WTC11 (cell line): ENCODE data around the gene ZC3H12A. TPM values are rescaled to one million over a fixed set of nuclear protein-coding genes. Genes with fewer than 3 reads are reported as not detected.

Experiments
- ATAC-seq: fragments of 200-7000 bp; cut with Tn5 transposase; 2 replicates; pipeline ENCODE4 v1.10.0; 2021; ENCODE audit warnings: mild to moderate bottlenecking, moderate library complexity
- CTCF ChIA-PET: fragments of 300-600 bp; sonication (Branson Sonifier 250); formaldehyde crosslinking; loops from one replicate; lab custom pipeline; 2021; ENCODE audit warnings: antibody characterized with exemption; lab: Charles Lee
- POLR2A ChIA-PET: fragments of 350-600 bp; sonication (Branson Sonifier 250); formaldehyde crosslinking; loops from one replicate; lab custom pipeline; 2021; ENCODE audit warnings: antibody characterized with exemption; lab: Charles Lee
- DNase-seq: peaks from one replicate; pipeline ENCODE4 v3.0.0; 2021; ENCODE audit warnings: low spot score
- H3K27ac Mint-ChIP-seq: 2 replicates; pipeline ENCODE4 v1.8.0; 2021; ENCODE audit warnings: mixed read lengths
- H3K27me3 Mint-ChIP-seq: 2 replicates; pipeline ENCODE4 v1.8.0; 2021; ENCODE audit warnings: low read depth, mild to moderate bottlenecking, moderate library complexity, mixed read lengths
- H3K36me3 Mint-ChIP-seq: 2 replicates; pipeline ENCODE4 v1.8.0; 2021; ENCODE audit warnings: mixed read lengths
- H3K4me1 Mint-ChIP-seq: 2 replicates; pipeline ENCODE4 v1.8.0; 2022; ENCODE audit warnings: mixed read lengths
- H3K4me3 Mint-ChIP-seq: 2 replicates; pipeline ENCODE4 v1.8.0; 2021; ENCODE audit warnings: mild to moderate bottlenecking, moderate library complexity, mixed read lengths
- H3K9me3 Mint-ChIP-seq: 2 replicates; pipeline ENCODE4 v1.8.0; 2021; ENCODE audit warnings: mixed read lengths
- ARID4B ChIP-seq: sonication (generic); formaldehyde crosslinking; IDR thresholded peaks from 2 replicates; pipeline ENCODE4 v1.8.0; 2023; ENCODE audit warnings: missing genetic modification reagents, mild to moderate bottlenecking, borderline replicate concordance
- ATF1 ChIP-seq: sonication (generic); formaldehyde crosslinking; IDR thresholded peaks from 2 replicates; pipeline ENCODE4 v1.8.1; 2023; ENCODE audit warnings: mild to moderate bottlenecking, moderate library complexity, missing genetic modification reagents
- CREB1 ChIP-seq: sonication (generic); formaldehyde crosslinking; IDR thresholded peaks from 2 replicates; pipeline ENCODE4 v1.8.0; 2023; ENCODE audit warnings: mild to moderate bottlenecking, missing genetic modification reagents
- CTCF ChIP-seq: fragments of 200-600 bp; IDR thresholded peaks from 2 replicates; pipeline ENCODE4 v1.8.0; 2022; ENCODE audit warnings: antibody characterized with exemption
- E2F4 ChIP-seq: sonication (generic); formaldehyde crosslinking; IDR thresholded peaks from 2 replicates; pipeline ENCODE4 v1.8.1; 2022; ENCODE audit warnings: low read depth, mild to moderate bottlenecking, moderate library complexity, missing genetic modification reagents, borderline replicate concordance
- ELF4 ChIP-seq: sonication (generic); formaldehyde crosslinking; IDR thresholded peaks from 2 replicates; pipeline ENCODE4 v1.8.1; 2022; ENCODE audit warnings: low read depth, mild to moderate bottlenecking, moderate library complexity, missing genetic modification reagents
- ERG ChIP-seq: fragments of 250-450 bp; sonication (Bioruptor Pico); IDR thresholded peaks from 2 replicates; pipeline ENCODE4 v1.8.0; 2021; ENCODE audit warnings: mild to moderate bottlenecking
- ETV6 ChIP-seq: sonication (generic); formaldehyde crosslinking; IDR thresholded peaks from 2 replicates; pipeline ENCODE4 v1.8.1; 2022; ENCODE audit warnings: mild to moderate bottlenecking, missing genetic modification reagents
- HMGXB4 ChIP-seq: sonication (generic); formaldehyde crosslinking; IDR thresholded peaks from 2 replicates; pipeline ENCODE4 v1.8.1; 2023; ENCODE audit warnings: mild to moderate bottlenecking, moderate library complexity, missing genetic modification reagents
- IRF1 ChIP-seq: sonication (generic); formaldehyde crosslinking; IDR thresholded peaks from 2 replicates; pipeline ENCODE4 v1.8.0; 2023; ENCODE audit warnings: missing genetic modification reagents
- JAZF1 ChIP-seq: fragments of 250-450 bp; sonication (Bioruptor Pico); IDR thresholded peaks from 2 replicates; pipeline ENCODE4 v1.9.0; 2021; ENCODE audit warnings: moderate library complexity, mild to moderate bottlenecking, inconsistent platforms
- SP1 ChIP-seq: sonication (generic); formaldehyde crosslinking; conservative IDR thresholded peaks from 2 replicates; pipeline ENCODE4 v1.8.1; 2022; ENCODE audit warnings: missing genetic modification reagents
- ZBTB43 ChIP-seq: sonication (generic); formaldehyde crosslinking; IDR thresholded peaks from 2 replicates; pipeline ENCODE4 v1.8.1; 2023; ENCODE audit warnings: mild to moderate bottlenecking, missing genetic modification reagents
- ZNF425 ChIP-seq: fragments of 250-450 bp; sonication (Bioruptor Pico); conservative IDR thresholded peaks from 2 replicates; pipeline ENCODE4 v1.9.0; 2021; ENCODE audit warnings: mild to moderate bottlenecking
- ZNF671 ChIP-seq: fragments of 250-450 bp; sonication (Bioruptor Pico); IDR thresholded peaks from 2 replicates; pipeline ENCODE4 v1.8.0; 2021; ENCODE audit warnings: mild to moderate bottlenecking
- ZSCAN18 ChIP-seq: fragments of 250-450 bp; sonication (Bioruptor Pico); IDR thresholded peaks from 2 replicates; pipeline ENCODE4 v2.1.2; 2022; ENCODE audit warnings: mild to moderate bottlenecking, moderate library complexity
- total RNA-seq: library from RNA; stranded (reverse); gene quantifications from 3 replicates; pipeline ENCODE4 v1.2.3, GENCODE V29; 2021

ZC3H12A gene
- total RNA-seq, 1 experiment from 2014 or later: 10.9 TPM

- ChIA-PET CTCF (interaction anchor here (1.2 kb wide), 1 partner anchor 12 kb away, joined by 3 read pairs; no protein-coding TSS in a partner anchor), POLR2A (no interaction called here)
- H3K4me1 Mint-ChIP-seq: peaks cover 15% of the 10 kb centered on the region
- H3K36me3 Mint-ChIP-seq: no peaks in the 10 kb centered on the region
- ATAC-seq (no peak), DNase-seq (no peak)
- H3K4me3 Mint-ChIP-seq: no peak overlapping the region
- no peaks in the 10 kb centered on the region for H3K9me3 Mint-ChIP-seq
- no peak overlapping the region for H3K27ac Mint-ChIP-seq
- peaks cover 14% of the 10 kb centered on the region for H3K27me3 Mint-ChIP-seq
- TF ChIP-seq ERG (CRISPR knock-in tag) (no peak), ZSCAN18 (no peak), ZBTB43 (CRISPR knock-in tag) (no peak), ATF1 (CRISPR knock-in tag) (no peak), HMGXB4 (CRISPR knock-in tag) (no peak), ZNF425 (CRISPR knock-in tag) (no peak), E2F4 (no peak), SP1 (CRISPR knock-in tag) (no peak), IRF1 (CRISPR knock-in tag) (no peak), JAZF1 (CRISPR knock-in tag) (no peak), ZNF671 (CRISPR knock-in tag) (no peak)
Measured at GRCh38 chr1:37468037-37468436, 6.3 kb upstream of the ZC3H12A start.

- H3K4me3 Mint-ChIP-seq: no peak overlapping the region
- TF ChIP-seq CREB1 (CRISPR knock-in tag): no peak
- no peak for TF ChIP-seq ELF4
- TF ChIP-seq ARID4B (CRISPR knock-in tag): no peak
- TF ChIP-seq CTCF: no peak
- TF ChIP-seq ETV6 (CRISPR knock-in tag): no peak
- H3K36me3 Mint-ChIP-seq: no peaks in the 10 kb centered on the region
- H3K9me3 Mint-ChIP-seq: no peaks in the 10 kb centered on the region
- H3K4me1 Mint-ChIP-seq: peaks cover 23% of the 10 kb centered on the region
- ChIA-PET CTCF (interaction anchor here (1.0 to 3.8 kb wide), 2 partner anchors 16 to 18 kb away, joined by 3 to 23 read pairs; no protein-coding TSS in a partner anchor), POLR2A (no interaction called here)
- H3K27ac Mint-ChIP-seq: no peak overlapping the region
- no peak for DNase-seq
- ATAC-seq: no peak
- peaks cover 23% of the 10 kb centered on the region for H3K27me3 Mint-ChIP-seq
Measured at GRCh38 chr1:37469386-37469785, 5.0 kb upstream of the ZC3H12A start.
